EH (cell line): ENCODE results near the gene WNT16.
A peak's percentile ranks its signal among the peaks of the same experiment; 100 is the strongest.
"Not testable (repeated sequence)": the region's sequence is repeated elsewhere in the genome, so short reads cannot be mapped to it uniquely, and the experiment has no call there.

Experiments used
- DNase-seq: peaks from one replicate; pipeline ENCODE4 v3.0.0-alpha.2; 2015; ENCODE audit warnings: low read depth

Gene WNT16

GRCh38 chr7:121306565-121306964 is 22.2 kb upstream of the WNT16 start:
- no peak for DNase-seq

- no peak for DNase-seq
Measured at GRCh38 chr7:121307021-121307574, 21.7 kb upstream of the WNT16 start.

- peak; percentile 51 for DNase-seq
Measured at GRCh38 chr7:121313220-121313792, 15.5 kb upstream of the WNT16 start.

GRCh38 chr7:121313793-121314676 is 14.8 kb upstream of the WNT16 start:
- peak; percentile 76 for DNase-seq

GRCh38 chr7:121315170-121315569 is 13.6 kb upstream of the WNT16 start:
- not testable (repeated sequence) for DNase-seq

GRCh38 chr7:121322460-121322859 is 6.3 kb upstream of the WNT16 start:
- DNase-seq, result no peak

- peak; percentile 16 for DNase-seq
Measured at GRCh38 chr7:121323515-121324302, 5.1 kb upstream of the WNT16 start.

GRCh38 chr7:121327671-121328070 is 1.1 kb upstream of the WNT16 start:
- DNase-seq, result no peak

- peak; percentile 22 for DNase-seq
Measured at GRCh38 chr7:121329191-121330052, 622 bp downstream of the WNT16 start.

GRCh38 chr7:121330053-121330833 is 1.4 kb downstream of the WNT16 start:
- DNase-seq, result peak; percentile 34

GRCh38 chr7:121331048-121331447 is 2.2 kb downstream of the WNT16 start:
- no peak for DNase-seq

GRCh38 chr7:121331574-121331973 is 2.8 kb downstream of the WNT16 start:
- DNase-seq, result no peak

GRCh38 chr7:121334376-121334775 is 5.6 kb downstream of the WNT16 start:
- DNase-seq, result no peak

GRCh38 chr7:121334875-121335648 is 6.3 kb downstream of the WNT16 start:
- DNase-seq, result peak; percentile 73

- DNase-seq, result peak; percentile 44
Measured at GRCh38 chr7:121336579-121336978, 7.8 kb downstream of the WNT16 start.

GRCh38 chr7:121337398-121337797 is 8.6 kb downstream of the WNT16 start:
- peak; percentile 19 for DNase-seq

- DNase-seq, result no peak
Measured at GRCh38 chr7:121339082-121339481, 10.3 kb downstream of the WNT16 start.

GRCh38 chr7:121341933-121342332 is 13.1 kb downstream of the WNT16 start:
- DNase-seq, result peak; percentile 40

GRCh38 chr7:121342631-121343030 is 13.8 kb downstream of the WNT16 start:
- DNase-seq, result peak; percentile 11

- DNase-seq, result peak; percentile 23
Measured at GRCh38 chr7:121343302-121343701, 14.5 kb downstream of the WNT16 start.
